Neural crest cell (in vitro differentiated cells): ENCODE data around the gene RIC1. TPM values are rescaled to one million over a fixed set of nuclear protein-coding genes. Genes with fewer than 3 reads are reported as not detected.
"Not testable (repeated sequence)": the region's sequence is repeated elsewhere in the genome, so short reads cannot be mapped to it uniquely, and the experiment has no call there.

Experiments used
- DNase-seq: peaks from one replicate; pipeline ENCODE4 v3.0.0; 2021; ENCODE audit warnings: low read depth, mixed read lengths, low spot score
- H3K27ac Mint-ChIP-seq: one replicate; pipeline ENCODE4 v1.8.0; 2021; ENCODE audit warnings: mild to moderate bottlenecking, mixed read lengths; ENCODE audit not compliant: unreplicated experiment
- H3K27me3 Mint-ChIP-seq: 2 replicates; pipeline ENCODE4 v1.8.0; 2021; ENCODE audit warnings: low read depth, mild to moderate bottlenecking, mixed read lengths
- H3K36me3 Mint-ChIP-seq: 2 replicates; pipeline ENCODE4 v1.8.0; 2021; ENCODE audit warnings: low read depth, mild to moderate bottlenecking, mixed read lengths
- H3K4me1 Mint-ChIP-seq: 2 replicates; pipeline ENCODE4 v1.8.0; 2021; ENCODE audit warnings: mixed read lengths
- H3K4me3 Mint-ChIP-seq: one replicate; pipeline ENCODE4 v1.8.0; 2021; ENCODE audit warnings: mild to moderate bottlenecking, mixed read lengths
- H3K9me3 Mint-ChIP-seq: 2 replicates; pipeline ENCODE4 v1.8.0; 2021; ENCODE audit warnings: mixed read lengths
- CTCF ChIP-seq: fragments of 200-600 bp; sonication (generic); conservative IDR thresholded peaks from 2 replicates; pipeline ENCODE4 v1.5.0; 2021; ENCODE audit warnings: antibody characterized with exemption, mild to moderate bottlenecking
- total RNA-seq: library from RNA; stranded (reverse); gene quantifications from 2 replicates; pipeline ENCODE4 v1.2.1, GENCODE V29; 2021

RIC1 gene
- total RNA-seq, 1 donor from 2014 or later: 21.6 TPM

GRCh38 chr9:5714501-5715401 lies 85.8 kb downstream of the RIC1 start:
- H3K27me3 Mint-ChIP-seq: no peaks in the 10 kb centered on the region
- H3K27ac Mint-ChIP-seq: no peak overlapping the region
- peak; percentile 58 for TF ChIP-seq CTCF
- no peak overlapping the region for H3K4me3 Mint-ChIP-seq
- peaks cover 4% of the 10 kb centered on the region for H3K9me3 Mint-ChIP-seq
- DNase-seq: no peak
- no peaks in the 10 kb centered on the region for H3K4me1 Mint-ChIP-seq
- peaks cover 38% of the 10 kb centered on the region for H3K36me3 Mint-ChIP-seq

GRCh38 chr9:5715548-5716127 lies 86.7 kb downstream of the RIC1 start:
- Mint-ChIP-seq H3K9me3 (peaks cover 4% of the 10 kb centered on the region), H3K4me1 (no peaks in the 10 kb centered on the region), H3K4me3 (no peak overlapping the region), H3K27ac (peak overlapping the region; percentile 54), H3K36me3 (peaks cover 35% of the 10 kb centered on the region), H3K27me3 (no peaks in the 10 kb centered on the region)
- DNase-seq: no peak
- no peak for TF ChIP-seq CTCF

- H3K4me3 Mint-ChIP-seq, H3K4me1 Mint-ChIP-seq, DNase-seq, H3K27me3 Mint-ChIP-seq, H3K27ac Mint-ChIP-seq, H3K9me3 Mint-ChIP-seq: not testable (repeated sequence)
- peaks cover 33% of the 10 kb centered on the region for H3K36me3 Mint-ChIP-seq
These were observed 88.5 kb downstream of the RIC1 start for GRCh38 chr9:5717434-5717833.

- no peak overlapping the region for H3K27ac Mint-ChIP-seq
These were observed 89.6 kb downstream of the RIC1 start for GRCh38 chr9:5718296-5719032.

GRCh38 chr9:5719100-5719926 lies 90.4 kb downstream of the RIC1 start:
- no peaks in the 10 kb centered on the region for H3K27me3 Mint-ChIP-seq
- peaks cover 4% of the 10 kb centered on the region for H3K9me3 Mint-ChIP-seq
- H3K4me3 Mint-ChIP-seq: no peak overlapping the region
- peaks cover 46% of the 10 kb centered on the region for H3K36me3 Mint-ChIP-seq
- no peak for TF ChIP-seq CTCF
- DNase-seq: no peak
- no peaks in the 10 kb centered on the region for H3K4me1 Mint-ChIP-seq
- no peak overlapping the region for H3K27ac Mint-ChIP-seq

More at GRCh38 chr9:5718296-5719032, 89.6 kb downstream of the RIC1 start:
- no peaks in the 10 kb centered on the region for H3K27me3 Mint-ChIP-seq
- H3K9me3 Mint-ChIP-seq: peaks cover 4% of the 10 kb centered on the region
- no peak for TF ChIP-seq CTCF
- no peaks in the 10 kb centered on the region for H3K4me1 Mint-ChIP-seq
- no peak overlapping the region for H3K4me3 Mint-ChIP-seq
- peaks cover 44% of the 10 kb centered on the region for H3K36me3 Mint-ChIP-seq
- DNase-seq: no peak
